ENCODE measurements around the gene SDS. TPM values are rescaled to one million over a fixed set of nuclear protein-coding genes. Genes with fewer than 3 reads are reported as not detected.

The SDS gene
- total and polyA plus RNA-seq, 4 donors, result 0.65 to 433 (median 77.9) TPM

DNA sequence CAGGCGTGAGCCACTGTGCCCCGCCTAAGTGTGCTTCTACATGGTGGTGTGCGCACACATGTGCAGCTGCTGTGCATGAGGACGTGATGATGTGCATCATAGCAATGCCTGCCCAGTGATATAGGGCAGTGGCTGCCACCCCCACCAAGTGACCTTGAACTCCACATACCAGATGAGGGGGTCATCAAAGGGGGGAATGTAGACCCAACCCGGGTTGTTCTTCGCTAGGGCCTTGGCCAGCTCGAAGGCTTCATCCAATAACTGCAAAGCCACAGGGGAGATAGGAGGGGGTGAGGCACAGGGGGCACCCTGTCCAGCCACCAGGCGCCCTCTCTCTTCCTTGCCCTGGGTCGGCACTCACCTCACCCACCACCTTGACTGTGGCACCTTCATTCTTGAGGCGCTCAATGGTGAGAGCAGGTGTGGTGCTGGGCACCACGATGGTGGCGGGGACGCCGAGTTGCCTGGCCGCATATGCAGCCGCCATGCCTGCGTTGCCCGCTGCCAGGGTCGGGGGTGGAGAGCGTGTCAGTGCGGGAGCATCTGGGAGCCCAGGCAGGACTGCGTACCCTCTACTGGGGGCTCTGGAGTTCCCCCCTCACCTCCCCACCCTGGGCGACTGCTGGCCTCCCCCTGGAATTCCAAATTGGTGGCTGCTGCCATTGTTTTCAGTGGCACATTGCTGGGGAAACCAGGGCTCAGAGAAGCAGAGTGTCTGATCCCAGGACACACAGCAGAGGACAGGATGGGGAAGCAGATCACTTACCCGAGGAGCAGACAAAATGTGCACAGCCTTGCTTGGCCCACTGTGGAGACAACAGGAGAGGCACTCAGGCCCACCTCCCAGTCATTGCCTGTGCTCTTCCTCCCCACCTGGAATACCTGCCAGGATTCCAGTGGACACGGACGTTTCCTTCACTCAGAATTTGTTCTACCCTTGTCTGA, 5.1 kb downstream of the SDS start (continued):
- peak; percentile 32 for TF ChIP-seq REST (IDR thresholded peaks at IDR 0.05)
- no peak for TF ChIP-seq SP1 (IDR thresholded peaks at IDR 0.05)
- TF ChIP-seq ATF3 (IDR thresholded peaks at IDR 0.05), result no peak
- TF ChIP-seq, protein P1, sequence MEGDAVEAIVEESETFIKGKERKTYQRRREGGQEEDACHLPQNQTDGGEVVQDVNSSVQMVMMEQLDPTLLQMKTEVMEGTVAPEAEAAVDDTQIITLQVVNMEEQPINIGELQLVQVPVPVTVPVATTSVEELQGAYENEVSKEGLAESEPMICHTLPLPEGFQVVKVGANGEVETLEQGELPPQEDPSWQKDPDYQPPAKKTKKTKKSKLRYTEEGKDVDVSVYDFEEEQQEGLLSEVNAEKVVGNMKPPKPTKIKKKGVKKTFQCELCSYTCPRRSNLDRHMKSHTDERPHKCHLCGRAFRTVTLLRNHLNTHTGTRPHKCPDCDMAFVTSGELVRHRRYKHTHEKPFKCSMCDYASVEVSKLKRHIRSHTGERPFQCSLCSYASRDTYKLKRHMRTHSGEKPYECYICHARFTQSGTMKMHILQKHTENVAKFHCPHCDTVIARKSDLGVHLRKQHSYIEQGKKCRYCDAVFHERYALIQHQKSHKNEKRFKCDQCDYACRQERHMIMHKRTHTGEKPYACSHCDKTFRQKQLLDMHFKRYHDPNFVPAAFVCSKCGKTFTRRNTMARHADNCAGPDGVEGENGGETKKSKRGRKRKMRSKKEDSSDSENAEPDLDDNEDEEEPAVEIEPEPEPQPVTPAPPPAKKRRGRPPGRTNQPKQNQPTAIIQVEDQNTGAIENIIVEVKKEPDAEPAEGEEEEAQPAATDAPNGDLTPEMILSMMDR (IDR thresholded peaks at IDR 0.05; ENCODE audit: low read depth, low read length, missing input control), result no peak

- no peak for DNase-seq (ENCODE audit: low spot score)
- peaks cover 0 to 8% (median 3%) of the 10 kb centered on the region in 4 donors for H3K4me1 ChIP-seq (ENCODE audit: control insufficient read depth in 4 of 4, insufficient read depth in 4 of 4, low read length in 3 of 4)
- TF ChIP-seq FOXA1 (IDR thresholded peaks at IDR 0.05) (peak; percentile 22), NR2F2 (IDR thresholded peaks at IDR 0.05) (no peak), ATF3 (IDR thresholded peaks at IDR 0.05) (no peak), MAX (IDR thresholded peaks at IDR 0.05) (no peak), RXRA (IDR thresholded peaks at IDR 0.05) (no peak), FOXA2 (IDR thresholded peaks at IDR 0.05) (no peak), TAF1 (conservative IDR thresholded peaks at IDR 0.05) (no peak), JUND (IDR thresholded peaks at IDR 0.05) (peak in 1 of 2 donors; percentile 40), ZBTB33 (IDR thresholded peaks at IDR 0.05) (peak; percentile 36), REST (IDR thresholded peaks at IDR 0.05) (peak; percentile 37), HNF4A (conservative IDR thresholded peaks at IDR 0.05) (peak in 1 of 2 donors; percentile 24)
- TF ChIP-seq, protein P1 (IDR thresholded peaks at IDR 0.05; ENCODE audit: low read depth, low read length, missing input control), result no peak
- H3K9ac ChIP-seq (ENCODE audit: low read depth in 1 of 2, low read length in 2 of 2), result no peak overlapping the region
- H3K27me3 ChIP-seq (ENCODE audit: control insufficient read depth in 4 of 4, insufficient read depth in 4 of 4, low read length in 3 of 4), result no peaks in the 10 kb centered on the region
- WGBS, result 81% methylated on average over 10 of the region's 10 CpGs
- H3K27ac ChIP-seq (ENCODE audit: low read depth in 1 of 2, low read length in 2 of 2), result no peak overlapping the region
- peaks cover 0 to 47% (median 27%) of the 10 kb centered on the region in 4 donors for H3K36me3 ChIP-seq (ENCODE audit: control insufficient read depth in 4 of 4, insufficient read depth in 3 of 4, low read depth in 1 of 4, low read length in 3 of 4)
- no peak overlapping the region for H3K4me3 ChIP-seq (ENCODE audit: low read depth in 1 of 3, low read length in 3 of 3)
- H3K9me3 ChIP-seq (ENCODE audit: control insufficient read depth in 4 of 4, low read length in 3 of 4), result no peaks in the 10 kb centered on the region
Observed at GRCh38 chr12:113397497-113398197, 6.0 kb downstream of the SDS start.
